ENCODE results near the gene RRAS.

- TF ChIP-seq CTCF (IDR thresholded peaks at IDR 0.05) (no peak), POLR2A (IDR thresholded peaks at IDR 0.05) (no peak)
Observed at GRCh38 chr19:49685845-49686332, 45.9 kb upstream of the RRAS start.

Measured in thyroid gland (tissue), 4 donors.